GM12865 (cell line): ENCODE data around the gene TEX14.

Experiments used
- DNase-seq: peaks from one replicate; pipeline ENCODE4 v3.0.0; 2010; ENCODE audit warnings: low read depth
- H3K4me3 ChIP-seq: 2 replicates; pipeline ENCODE4 v1.5.1; 2011; ENCODE audit warnings: mild to moderate bottlenecking, low read depth, low read length, control low read depth
- CTCF ChIP-seq: IDR thresholded peaks from 2 replicates; pipeline ENCODE4 v1.5.1; 2011; ENCODE audit warnings: low read length, control low read depth, low read depth, inconsistent platforms; ENCODE audit not compliant: insufficient read depth; ENCODE audit errors: missing control alignments

Gene TEX14

GRCh38 chr17:58541249-58541648, 150.6 kb downstream of the TEX14 start:
- H3K4me3 ChIP-seq: no peak overlapping the region
- peak; percentile 54 for DNase-seq
- peak; percentile 58 for TF ChIP-seq CTCF

GRCh38 chr17:58539698-58540097, 152.1 kb downstream of the TEX14 start:
- no peak overlapping the region for H3K4me3 ChIP-seq
- no peak for TF ChIP-seq CTCF
- DNase-seq: no peak

GRCh38 chr17:58538811-58539409, 152.9 kb downstream of the TEX14 start:
- no peak for DNase-seq
- TF ChIP-seq CTCF: no peak
- H3K4me3 ChIP-seq: no peak overlapping the region

GRCh38 chr17:58537266-58537665, 154.6 kb downstream of the TEX14 start:
- no peak overlapping the region for H3K4me3 ChIP-seq
- TF ChIP-seq CTCF: no peak
- DNase-seq: no peak

- DNase-seq: no peak
- H3K4me3 ChIP-seq: no peak overlapping the region
- TF ChIP-seq CTCF: no peak
Measured at GRCh38 chr17:58536542-58536941, 155.3 kb downstream of the TEX14 start.

- DNase-seq: no peak
- no peak overlapping the region for H3K4me3 ChIP-seq
- no peak for TF ChIP-seq CTCF
Measured at GRCh38 chr17:58535431-58535830, 156.4 kb downstream of the TEX14 start.

GRCh38 chr17:58534901-58535421, 156.9 kb downstream of the TEX14 start:
- no peak overlapping the region for H3K4me3 ChIP-seq
- TF ChIP-seq CTCF: no peak
- DNase-seq: no peak
